K562 (cell line): ENCODE data around the gene ZNF343. TPM values are rescaled to one million over a fixed set of nuclear protein-coding genes. Genes with fewer than 3 reads are reported as not detected.
A peak's percentile ranks its signal among the peaks of the same experiment; 100 is the strongest.

Experiments
- CCNT2 ChIP-seq: IDR thresholded peaks from 2 replicates; pipeline ENCODE4 v1.6.1; 2011; ENCODE audit warnings: borderline replicate concordance, low read depth, mild to moderate bottlenecking, moderate library complexity, mixed read lengths, low read length; ENCODE audit not compliant: insufficient read length; ENCODE audit errors: extremely low read depth
- CREB1 ChIP-seq, 2 experiments: sonication (generic) in 1 of 2; formaldehyde crosslinking in 1 of 2; IDR thresholded peaks; 2 replicates each; pipeline versions ENCODE4 v1.6.1 to v1.8.0; 2012 to 2022; ENCODE audit warnings: inconsistent platforms in 1 of 2, mild to moderate bottlenecking in 1 of 2, missing genetic modification reagents in 1 of 2, moderate library complexity in 1 of 2
- CTBP1 ChIP-seq: fragments of 450-650 bp; IDR thresholded peaks from 2 replicates; pipeline ENCODE4 v1.6.1; 2016; ENCODE audit warnings: borderline replicate concordance
- FOXA1 ChIP-seq: fragments of 450-650 bp; IDR thresholded peaks from 2 replicates; pipeline ENCODE4 v1.6.1; 2016; ENCODE audit warnings: mild to moderate bottlenecking, borderline replicate concordance
- HMG20A ChIP-seq: fragments of 450-650 bp; formaldehyde crosslinking; conservative IDR thresholded peaks from 2 replicates; pipeline ENCODE4 v1.4.0; 2020; ENCODE audit warnings: mild to moderate bottlenecking, mixed read lengths
- KLF1 ChIP-seq: fragments of 450-650 bp; IDR thresholded peaks from 2 replicates; pipeline ENCODE4 v1.6.1; 2016; ENCODE audit warnings: missing genetic modification characterization, missing compliant biosample characterization
- NRF1 ChIP-seq, 2 experiments: fragments of 450-650 bp; IDR thresholded peaks in 1 of 2; conservative IDR thresholded peaks in 1 of 2; 2 replicates each; pipeline ENCODE4 v1.6.1; 2014; ENCODE audit warnings: mild to moderate bottlenecking in 2 of 2
- PHB ChIP-seq: fragments of 250-450 bp; sonication (Bioruptor Pico); IDR thresholded peaks from 2 replicates; pipeline ENCODE4 v1.5.0; 2021
- POLR2AphosphoS5 ChIP-seq: IDR thresholded peaks from 2 replicates; pipeline ENCODE4 v1.6.1; 2011; ENCODE audit warnings: mild to moderate bottlenecking, low read depth, low read length, moderate library complexity; ENCODE audit not compliant: control insufficient read depth, insufficient read depth
- RUNX1 ChIP-seq: sonication (generic); IDR thresholded peaks from 2 replicates; pipeline ENCODE4 v1.6.1; 2016; ENCODE audit warnings: antibody characterized with exemption, low read depth
- SMC3 ChIP-seq: conservative IDR thresholded peaks from 2 replicates; pipeline ENCODE4 v1.6.1; 2011; ENCODE audit warnings: low read depth, low read length, improper control_type of control experiment; ENCODE audit not compliant: insufficient read depth
- SPI1 ChIP-seq: IDR thresholded peaks from 2 replicates; pipeline ENCODE4 v1.6.1; 2011; ENCODE audit warnings: low read depth, low read length, control low read depth, borderline replicate concordance
- TEAD1 ChIP-seq, 2 experiments: fragments of 450-650 bp in 1 of 2; sonication (generic) in 1 of 2; formaldehyde crosslinking; IDR thresholded peaks; 2 replicates each; pipeline versions ENCODE4 v1.4.0 to v1.8.0; 2020 to 2022; ENCODE audit warnings: mild to moderate bottlenecking in 2 of 2, missing genetic modification reagents in 1 of 2
- ZBTB7A ChIP-seq: IDR thresholded peaks from 2 replicates; pipeline ENCODE4 v1.6.1; 2011; ENCODE audit warnings: low read depth, mild to moderate bottlenecking, low read length, moderate library complexity, borderline replicate concordance; ENCODE audit not compliant: control insufficient read depth
- ZNF217 ChIP-seq: sonication (generic); formaldehyde crosslinking; IDR thresholded peaks from 2 replicates; pipeline ENCODE4 v1.8.0; 2022; ENCODE audit warnings: mild to moderate bottlenecking, missing genetic modification reagents
- ZNF232 ChIP-seq: sonication (generic); formaldehyde crosslinking; IDR thresholded peaks from 2 replicates; pipeline ENCODE4 v1.8.0; 2022; ENCODE audit warnings: mild to moderate bottlenecking, missing genetic modification reagents
- ZNF79 ChIP-seq: fragments of 250-450 bp; sonication (Bioruptor Pico); IDR thresholded peaks from 2 replicates; pipeline ENCODE4 v1.4.0; 2020; ENCODE audit warnings: low read depth, mild to moderate bottlenecking, moderate library complexity
- polyA plus RNA-seq, 8 experiments: library from polyadenylated mRNA; depleted of rRNA in 4 of 8; stranded (reverse) in 5 of 8; unstranded in 3 of 8; fragments of >200 nt; fragmentation: Nextera tagmentation in 2 of 8; fragmentation: Illumina TruSeq in 1 of 8; extraction: Ambion mirVana in 2 of 8; extraction: Trizol in 1 of 8; gene quantifications; 2 replicates each; pipeline versions ENCODE4 v1.2.1 to v1.2.3, GENCODE V29; 2011 to 2014; ENCODE audit warnings: inconsistent platforms in 1 of 8, missing spikeins in 1 of 8
- total RNA-seq, 7 experiments: library from RNA; depleted of rRNA in 6 of 7; stranded (reverse); fragments of >200 nt in 6 of 7; fragmentation: Illumina TruSeq in 2 of 7; extraction: Trizol in 2 of 7; gene quantifications; 2 replicates each; pipeline versions ENCODE4 v1.2.1 to v1.2.3, GENCODE V29; 2011 to 2021; ENCODE audit warnings: low replicate concordance in 1 of 7
- TF ChIP-seq, protein P1 (sequence below): sonication (generic); formaldehyde crosslinking; IDR thresholded peaks from 2 replicates; pipeline ENCODE4 v1.8.0; 2023; ENCODE audit warnings: mild to moderate bottlenecking, missing genetic modification reagents
- TF ChIP-seq, protein P2 (sequence below): sonication (generic); formaldehyde crosslinking; IDR thresholded peaks from 2 replicates; pipeline ENCODE4 v1.8.1; 2023; ENCODE audit warnings: mild to moderate bottlenecking, missing genetic modification reagents
- TF ChIP-seq, protein P3 (sequence below): fragments of 450-650 bp; formaldehyde crosslinking; IDR thresholded peaks from 2 replicates; pipeline ENCODE4 v1.4.0; 2022; ENCODE audit warnings: missing genetic modification characterization

Gene ZNF343
- total and polyA plus RNA-seq, 9 of the 15 experiments (the other 6 are each of a cell fraction or from before 2014, with no cell fraction given), result 1.4 to 9.8 (median 6.4) TPM

DNA sequence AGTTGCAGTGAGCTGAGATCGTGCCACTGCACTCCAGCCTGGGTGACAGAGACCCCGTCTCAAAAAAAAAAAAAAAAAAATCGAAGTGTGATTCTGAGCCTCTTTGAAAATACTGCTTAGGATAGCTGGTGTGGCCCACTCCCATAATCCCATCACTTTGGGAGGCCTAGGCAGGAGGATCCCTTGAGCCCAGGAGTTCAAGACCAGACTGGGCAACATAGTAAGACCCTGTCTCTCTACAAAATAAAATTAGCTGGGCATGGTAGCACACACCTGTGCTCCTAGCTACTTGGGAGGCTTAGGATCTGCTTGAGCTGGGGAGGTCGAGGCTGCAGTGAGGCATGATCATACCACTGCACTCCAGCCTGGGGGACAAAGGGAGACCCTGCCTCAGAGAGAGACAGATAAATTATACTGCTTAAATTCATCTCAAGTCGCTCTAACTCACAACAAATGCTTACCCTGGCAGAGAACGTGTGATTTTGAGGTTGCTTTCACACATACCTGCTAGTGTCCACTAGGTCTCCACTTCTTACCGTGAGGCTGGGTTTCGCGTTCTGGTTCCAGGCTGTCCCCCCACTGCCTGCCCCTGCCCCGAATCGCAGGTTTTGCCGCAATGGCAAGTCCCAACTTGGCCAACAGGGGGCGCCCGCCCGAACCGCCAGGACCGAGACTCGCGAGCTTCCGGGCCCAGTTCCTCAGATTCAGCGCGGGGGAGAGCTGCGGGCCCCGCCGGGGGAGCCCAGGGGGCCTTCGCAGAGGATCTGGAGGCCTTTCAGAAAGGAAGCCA is 15.4 kb upstream of the ZNF343 start (continued):
- TF ChIP-seq, protein P1, sequence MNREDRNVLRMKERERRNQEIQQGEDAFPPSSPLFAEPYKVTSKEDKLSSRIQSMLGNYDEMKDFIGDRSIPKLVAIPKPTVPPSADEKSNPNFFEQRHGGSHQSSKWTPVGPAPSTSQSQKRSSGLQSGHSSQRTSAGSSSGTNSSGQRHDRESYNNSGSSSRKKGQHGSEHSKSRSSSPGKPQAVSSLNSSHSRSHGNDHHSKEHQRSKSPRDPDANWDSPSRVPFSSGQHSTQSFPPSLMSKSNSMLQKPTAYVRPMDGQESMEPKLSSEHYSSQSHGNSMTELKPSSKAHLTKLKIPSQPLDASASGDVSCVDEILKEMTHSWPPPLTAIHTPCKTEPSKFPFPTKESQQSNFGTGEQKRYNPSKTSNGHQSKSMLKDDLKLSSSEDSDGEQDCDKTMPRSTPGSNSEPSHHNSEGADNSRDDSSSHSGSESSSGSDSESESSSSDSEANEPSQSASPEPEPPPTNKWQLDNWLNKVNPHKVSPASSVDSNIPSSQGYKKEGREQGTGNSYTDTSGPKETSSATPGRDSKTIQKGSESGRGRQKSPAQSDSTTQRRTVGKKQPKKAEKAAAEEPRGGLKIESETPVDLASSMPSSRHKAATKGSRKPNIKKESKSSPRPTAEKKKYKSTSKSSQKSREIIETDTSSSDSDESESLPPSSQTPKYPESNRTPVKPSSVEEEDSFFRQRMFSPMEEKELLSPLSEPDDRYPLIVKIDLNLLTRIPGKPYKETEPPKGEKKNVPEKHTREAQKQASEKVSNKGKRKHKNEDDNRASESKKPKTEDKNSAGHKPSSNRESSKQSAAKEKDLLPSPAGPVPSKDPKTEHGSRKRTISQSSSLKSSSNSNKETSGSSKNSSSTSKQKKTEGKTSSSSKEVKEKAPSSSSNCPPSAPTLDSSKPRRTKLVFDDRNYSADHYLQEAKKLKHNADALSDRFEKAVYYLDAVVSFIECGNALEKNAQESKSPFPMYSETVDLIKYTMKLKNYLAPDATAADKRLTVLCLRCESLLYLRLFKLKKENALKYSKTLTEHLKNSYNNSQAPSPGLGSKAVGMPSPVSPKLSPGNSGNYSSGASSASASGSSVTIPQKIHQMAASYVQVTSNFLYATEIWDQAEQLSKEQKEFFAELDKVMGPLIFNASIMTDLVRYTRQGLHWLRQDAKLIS (CRISPR knock-in tag), result peak; percentile 45
- TF ChIP-seq SPI1, result peak; percentile 61; the same call in 1 of the 2 replicates
- TF ChIP-seq POLR2AphosphoS5, result peak; percentile 68
- peak; percentile 93 for TF ChIP-seq ZBTB7A
- no peak for TF ChIP-seq RUNX1
- TF ChIP-seq TEAD1 (CRISPR knock-in tag; IDR thresholded peaks at IDR 0.05), result peak in 1 of 2 experiments; percentile 76; a peak in 2 of 4 replicates
- no peak for TF ChIP-seq PHB (CRISPR knock-in tag)
- 0 out of 2 replicates have a peak, but pooled peaks have one; percentile 29 for TF ChIP-seq CTBP1
- TF ChIP-seq KLF1 (tag), result no peak
- TF ChIP-seq, protein P2, sequence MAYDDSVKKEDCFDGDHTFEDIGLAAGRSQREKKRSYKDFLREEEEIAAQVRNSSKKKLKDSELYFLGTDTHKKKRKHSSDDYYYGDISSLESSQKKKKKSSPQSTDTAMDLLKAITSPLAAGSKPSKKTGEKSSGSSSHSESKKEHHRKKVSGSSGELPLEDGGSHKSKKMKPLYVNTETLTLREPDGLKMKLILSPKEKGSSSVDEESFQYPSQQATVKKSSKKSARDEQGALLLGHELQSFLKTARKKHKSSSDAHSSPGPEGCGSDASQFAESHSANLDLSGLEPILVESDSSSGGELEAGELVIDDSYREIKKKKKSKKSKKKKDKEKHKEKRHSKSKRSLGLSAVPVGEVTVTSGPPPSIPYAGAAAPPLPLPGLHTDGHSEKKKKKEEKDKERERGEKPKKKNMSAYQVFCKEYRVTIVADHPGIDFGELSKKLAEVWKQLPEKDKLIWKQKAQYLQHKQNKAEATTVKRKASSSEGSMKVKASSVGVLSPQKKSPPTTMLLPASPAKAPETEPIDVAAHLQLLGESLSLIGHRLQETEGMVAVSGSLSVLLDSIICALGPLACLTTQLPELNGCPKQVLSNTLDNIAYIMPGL (CRISPR knock-in tag), result peak; percentile 83; the same call in 1 of the 2 replicates
- no peak for TF ChIP-seq CREB1 (IDR thresholded peaks at IDR 0.05)
- TF ChIP-seq CREB1 (CRISPR knock-in tag; IDR thresholded peaks at IDR 0.05), result 0 out of 2 replicates have a peak, but pooled peaks have one; percentile 22
- no peak for TF ChIP-seq ZNF217 (CRISPR knock-in tag)
- 0 out of 2 replicates have a peak, but pooled peaks have one; percentile 5 for TF ChIP-seq SMC3
- TF ChIP-seq CCNT2, result peak; percentile 37
- TF ChIP-seq FOXA1, result no peak
- TF ChIP-seq, protein P3, sequence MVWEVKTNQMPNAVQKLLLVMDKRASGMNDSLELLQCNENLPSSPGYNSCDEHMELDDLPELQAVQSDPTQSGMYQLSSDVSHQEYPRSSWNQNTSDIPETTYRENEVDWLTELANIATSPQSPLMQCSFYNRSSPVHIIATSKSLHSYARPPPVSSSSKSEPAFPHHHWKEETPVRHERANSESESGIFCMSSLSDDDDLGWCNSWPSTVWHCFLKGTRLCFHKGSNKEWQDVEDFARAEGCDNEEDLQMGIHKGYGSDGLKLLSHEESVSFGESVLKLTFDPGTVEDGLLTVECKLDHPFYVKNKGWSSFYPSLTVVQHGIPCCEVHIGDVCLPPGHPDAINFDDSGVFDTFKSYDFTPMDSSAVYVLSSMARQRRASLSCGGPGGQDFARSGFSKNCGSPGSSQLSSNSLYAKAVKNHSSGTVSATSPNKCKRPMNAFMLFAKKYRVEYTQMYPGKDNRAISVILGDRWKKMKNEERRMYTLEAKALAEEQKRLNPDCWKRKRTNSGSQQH (CRISPR knock-in tag), result no peak
- 0 out of 4 replicates have a peak, but pooled peaks of 1 of the 2 experiments have one; percentile 33 for TF ChIP-seq NRF1 (conservative IDR thresholded peaks at IDR 0.05 in 1 of 2, IDR thresholded peaks at IDR 0.05 in 1 of 2)
- TF ChIP-seq HMG20A, result no peak
- no peak for TF ChIP-seq ZNF79 (CRISPR knock-in tag)
- no peak for TF ChIP-seq ZNF232
